SHP77 treated with DMSO at 0.1 percent for 48 hours (cell line): ENCODE measurements around the gene TIE1.

Experiments
- DNase-seq: peaks from one replicate; lab custom pipeline; 2025; lab: John Stamatoyannopoulos, UW

Gene TIE1

GRCh38 chr1:43300378-43301094 lies at the start of gene TIE1:
TSS of gene TIE1 (plus strand) at chr1:43300982. CDS start at chr1:43301072, 90 bp downstream.
- DNase-seq = no peak

GRCh38 chr1:43251024-43251423 lies 49.8 kb upstream of the TIE1 start:
- no peak for DNase-seq

- DNase-seq = no peak
These were observed 48.6 kb upstream of the TIE1 start for GRCh38 chr1:43252225-43252624.

- DNase-seq = no peak
These were observed 47.6 kb upstream of the TIE1 start for GRCh38 chr1:43253173-43253572.

- DNase-seq = no peak
These were observed 46.9 kb upstream of the TIE1 start for GRCh38 chr1:43253876-43254275.

GRCh38 chr1:43255438-43256210 lies 45.2 kb upstream of the TIE1 start:
- DNase-seq = no peak

- no peak for DNase-seq
These were observed 43.9 kb upstream of the TIE1 start for GRCh38 chr1:43256675-43257570.

GRCh38 chr1:43258370-43258769 lies 42.4 kb upstream of the TIE1 start:
- no peak for DNase-seq

GRCh38 chr1:43265431-43265830 lies 35.4 kb upstream of the TIE1 start:
- DNase-seq = no peak

- DNase-seq = no peak
These were observed 33.9 kb upstream of the TIE1 start for GRCh38 chr1:43266881-43267280.

- DNase-seq = no peak
These were observed 33.4 kb upstream of the TIE1 start for GRCh38 chr1:43267291-43267805.

GRCh38 chr1:43267818-43268425 lies 32.9 kb upstream of the TIE1 start:
- no peak for DNase-seq

- DNase-seq = no peak
These were observed 31.0 kb upstream of the TIE1 start, which contains the start of gene TMEM125 for GRCh38 chr1:43269627-43270375. TSS of gene TMEM125 (plus strand) at chr1:43269983. CDS start at chr1:43272723, 2,740 bp downstream.

- no peak for DNase-seq
These were observed 30.2 kb upstream of the TIE1 start for GRCh38 chr1:43270421-43271095.

- DNase-seq = no peak
These were observed 29.3 kb upstream of the TIE1 start for GRCh38 chr1:43271186-43272118.

- no peak for DNase-seq
These were observed 28.6 kb upstream of the TIE1 start for GRCh38 chr1:43272161-43272560.

- no peak for DNase-seq
These were observed 27.9 kb upstream of the TIE1 start for GRCh38 chr1:43272576-43273571.

GRCh38 chr1:43273708-43274107 lies 27.1 kb upstream of the TIE1 start:
- no peak for DNase-seq
